T-helper 2 cell treated with Interferon-gamma antibody and Interleukin-4, amounts not matched to agents 5 μg/mL and 100 μg/mL, for 36 hours (primary cell): Measurements from ENCODE around the gene TTR.

Experiments used
- DNase-seq: peaks from one replicate; pipeline ENCODE4 v3.0.0; 2021; ENCODE audit warnings: low spot score
- H3K27ac Mint-ChIP-seq: one replicate; pipeline ENCODE4 v1.8.0; 2021; ENCODE audit warnings: mild to moderate bottlenecking, mixed read lengths
- H3K27me3 Mint-ChIP-seq: one replicate; pipeline ENCODE4 v1.8.0; 2021; ENCODE audit warnings: low read depth, mixed read lengths
- H3K36me3 Mint-ChIP-seq: one replicate; pipeline ENCODE4 v1.8.0; 2021; ENCODE audit warnings: low read depth, mixed read lengths
- H3K4me1 Mint-ChIP-seq: one replicate; pipeline ENCODE4 v1.8.0; 2021; ENCODE audit warnings: low read depth, mixed read lengths
- H3K4me3 Mint-ChIP-seq: one replicate; pipeline ENCODE4 v1.8.0; 2022; ENCODE audit warnings: mild to moderate bottlenecking, moderate library complexity, mixed read lengths
- H3K9me3 Mint-ChIP-seq: one replicate; pipeline ENCODE4 v1.8.0; 2021; ENCODE audit warnings: mixed read lengths

TTR gene

DNA sequence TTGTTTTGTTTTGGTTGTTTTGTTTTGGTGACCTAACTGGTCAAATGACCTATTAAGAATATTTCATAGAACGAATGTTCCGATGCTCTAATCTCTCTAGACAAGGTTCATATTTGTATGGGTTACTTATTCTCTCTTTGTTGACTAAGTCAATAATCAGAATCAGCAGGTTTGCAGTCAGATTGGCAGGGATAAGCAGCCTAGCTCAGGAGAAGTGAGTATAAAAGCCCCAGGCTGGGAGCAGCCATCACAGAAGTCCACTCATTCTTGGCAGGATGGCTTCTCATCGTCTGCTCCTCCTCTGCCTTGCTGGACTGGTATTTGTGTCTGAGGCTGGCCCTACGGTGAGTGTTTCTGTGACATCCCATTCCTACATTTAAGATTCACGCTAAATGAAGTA is at the start of gene TTR:
TTR (plus strand) TSS at position 250 of the 400 bp plus-strand sequence; CDS start at position 276, 26 bp downstream.
- H3K4me3 Mint-ChIP-seq, result no peak within 1 kb of the TSS
- no peaks in the 10 kb centered on the region for H3K9me3 Mint-ChIP-seq
- H3K27ac Mint-ChIP-seq, result no peak within 1 kb of the TSS
- H3K36me3 Mint-ChIP-seq, result no peaks in the 10 kb centered on the region
- peaks cover 7% of the 10 kb centered on the region for H3K27me3 Mint-ChIP-seq
- no peak for DNase-seq
- no peaks in the 10 kb centered on the region for H3K4me1 Mint-ChIP-seq

DNA sequence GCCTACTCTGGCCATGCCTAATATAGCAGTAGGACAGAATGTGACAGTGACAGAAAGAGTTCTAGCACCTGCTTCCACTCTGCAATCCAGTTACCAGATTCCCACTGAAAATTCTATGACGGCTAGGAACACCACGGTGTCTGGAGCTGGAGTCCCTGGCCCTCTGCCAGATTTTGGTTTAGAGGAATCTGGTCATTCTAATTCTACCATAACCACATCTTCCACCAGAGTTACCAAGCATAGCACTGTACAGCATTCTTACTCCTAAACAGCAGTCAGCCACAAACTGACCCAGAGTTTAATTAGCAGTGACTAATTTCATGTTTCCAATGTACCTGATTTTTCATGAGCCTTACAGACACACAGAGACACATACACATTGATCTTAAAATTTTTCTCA is 45.2 kb upstream of the TTR start:
- H3K4me3 Mint-ChIP-seq, result no peak overlapping the region
- H3K4me1 Mint-ChIP-seq, result no peaks in the 10 kb centered on the region
- no peaks in the 10 kb centered on the region for H3K36me3 Mint-ChIP-seq
- DNase-seq, result no peak
- H3K27me3 Mint-ChIP-seq, result no peaks in the 10 kb centered on the region
- H3K9me3 Mint-ChIP-seq, result no peaks in the 10 kb centered on the region
- no peak overlapping the region for H3K27ac Mint-ChIP-seq

- DNase-seq, result no peak
- Mint-ChIP-seq H3K27ac (no peak overlapping the region), H3K4me3 (no peak overlapping the region), H3K27me3 (no peaks in the 10 kb centered on the region), H3K4me1 (no peaks in the 10 kb centered on the region), H3K9me3 (no peaks in the 10 kb centered on the region), H3K36me3 (no peaks in the 10 kb centered on the region)
These were observed 42.8 kb upstream of the TTR start for GRCh38 chr18:31548853-31549252.

- H3K27ac Mint-ChIP-seq, result no peak overlapping the region
- H3K27me3 Mint-ChIP-seq, result peaks cover under 1% of the 10 kb centered on the region
- no peaks in the 10 kb centered on the region for H3K36me3 Mint-ChIP-seq
- no peak for DNase-seq
- no peaks in the 10 kb centered on the region for H3K9me3 Mint-ChIP-seq
- H3K4me1 Mint-ChIP-seq, result no peaks in the 10 kb centered on the region
- no peak overlapping the region for H3K4me3 Mint-ChIP-seq
These were observed 42.3 kb upstream of the TTR start for GRCh38 chr18:31549416-31549815.

DNA sequence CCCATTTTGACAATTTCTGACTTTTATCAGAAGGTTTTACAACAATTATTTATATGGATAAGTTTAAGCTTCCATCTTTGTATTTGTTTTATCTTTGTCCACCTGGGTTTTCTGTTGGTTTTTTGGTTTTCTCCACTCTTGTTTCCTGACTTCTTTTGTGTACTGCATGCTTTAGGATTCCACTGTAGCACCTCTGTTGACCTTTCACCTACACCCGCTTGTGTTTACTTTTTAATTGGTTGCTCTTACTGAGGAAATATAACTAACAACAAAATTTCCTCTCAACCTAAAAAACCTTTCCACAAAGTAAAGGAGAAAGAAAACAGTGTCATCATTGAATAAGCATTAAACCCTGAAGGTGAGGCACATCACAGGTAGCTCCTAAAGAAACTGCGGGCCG is 39.8 kb upstream of the TTR start:
- no peak overlapping the region for H3K4me3 Mint-ChIP-seq
- H3K27me3 Mint-ChIP-seq, result peaks cover 3% of the 10 kb centered on the region
- H3K9me3 Mint-ChIP-seq, result no peaks in the 10 kb centered on the region
- no peak overlapping the region for H3K27ac Mint-ChIP-seq
- H3K36me3 Mint-ChIP-seq, result no peaks in the 10 kb centered on the region
- H3K4me1 Mint-ChIP-seq, result peaks cover 2% of the 10 kb centered on the region
- DNase-seq, result no peak

DNA sequence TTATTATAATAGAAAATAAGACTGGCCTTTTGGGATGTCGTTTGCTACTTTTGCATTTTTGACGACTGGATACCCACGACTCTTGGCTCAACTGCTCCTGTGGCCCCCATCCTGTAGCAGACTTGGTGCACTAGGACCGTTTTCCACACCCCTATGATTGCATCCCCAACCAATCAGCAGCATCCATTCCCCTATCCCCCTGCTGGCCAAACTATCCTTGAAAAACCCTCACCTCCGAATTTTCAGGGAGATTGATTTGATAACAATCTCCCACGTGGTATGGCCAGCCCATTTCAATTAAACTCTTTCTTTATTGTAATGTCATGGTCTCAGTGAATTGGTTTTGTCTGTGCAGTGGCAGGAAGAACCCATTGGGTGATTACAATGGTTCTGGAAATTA is 37.9 kb upstream of the TTR start:
- H3K4me1 Mint-ChIP-seq, result peaks cover 2% of the 10 kb centered on the region
- no peak for DNase-seq
- H3K36me3 Mint-ChIP-seq, result no peaks in the 10 kb centered on the region
- H3K27me3 Mint-ChIP-seq, result peaks cover 3% of the 10 kb centered on the region
- H3K27ac Mint-ChIP-seq, result no peak overlapping the region
- H3K4me3 Mint-ChIP-seq, result no peak overlapping the region
- no peaks in the 10 kb centered on the region for H3K9me3 Mint-ChIP-seq

GRCh38 chr18:31554776-31555175 is 36.9 kb upstream of the TTR start:
- DNase-seq, result no peak
- no peaks in the 10 kb centered on the region for H3K36me3 Mint-ChIP-seq
- no peaks in the 10 kb centered on the region for H3K9me3 Mint-ChIP-seq
- H3K27me3 Mint-ChIP-seq, result peaks cover 3% of the 10 kb centered on the region
- H3K4me1 Mint-ChIP-seq, result peaks cover 2% of the 10 kb centered on the region
- H3K4me3 Mint-ChIP-seq, result no peak overlapping the region
- no peak overlapping the region for H3K27ac Mint-ChIP-seq

- Mint-ChIP-seq H3K4me1 (peaks cover 2% of the 10 kb centered on the region), H3K27me3 (peaks cover 3% of the 10 kb centered on the region), H3K36me3 (no peaks in the 10 kb centered on the region), H3K4me3 (no peak overlapping the region), H3K9me3 (no peaks in the 10 kb centered on the region), H3K27ac (no peak overlapping the region)
- DNase-seq, result peak; percentile 15
These were observed 35.5 kb upstream of the TTR start for GRCh38 chr18:31555971-31556747.

DNA sequence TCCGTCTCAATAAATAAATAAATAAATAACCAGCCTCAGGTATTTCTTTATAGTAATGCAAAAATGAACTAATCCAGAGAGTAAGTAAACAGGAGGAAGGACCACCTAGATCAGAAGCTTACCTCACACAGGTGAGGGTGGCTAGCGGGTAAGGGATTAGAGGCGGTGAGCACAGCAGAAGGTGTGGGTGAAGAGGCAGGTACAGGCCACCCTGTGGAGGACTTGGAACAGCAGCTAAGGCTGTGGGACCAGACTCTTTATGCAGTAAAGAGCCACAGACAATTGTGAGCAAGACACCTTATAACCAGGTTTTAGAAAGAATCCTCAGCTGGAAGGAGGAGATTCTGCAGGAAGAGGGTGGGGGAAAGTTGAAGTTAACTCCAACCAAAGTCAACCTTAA is 34.2 kb upstream of the TTR start:
- Mint-ChIP-seq H3K9me3 (no peaks in the 10 kb centered on the region), H3K27me3 (peaks cover 3% of the 10 kb centered on the region), H3K4me1 (peaks cover 2% of the 10 kb centered on the region), H3K27ac (no peak overlapping the region), H3K4me3 (no peak overlapping the region), H3K36me3 (no peaks in the 10 kb centered on the region)
- DNase-seq, result no peak

DNA sequence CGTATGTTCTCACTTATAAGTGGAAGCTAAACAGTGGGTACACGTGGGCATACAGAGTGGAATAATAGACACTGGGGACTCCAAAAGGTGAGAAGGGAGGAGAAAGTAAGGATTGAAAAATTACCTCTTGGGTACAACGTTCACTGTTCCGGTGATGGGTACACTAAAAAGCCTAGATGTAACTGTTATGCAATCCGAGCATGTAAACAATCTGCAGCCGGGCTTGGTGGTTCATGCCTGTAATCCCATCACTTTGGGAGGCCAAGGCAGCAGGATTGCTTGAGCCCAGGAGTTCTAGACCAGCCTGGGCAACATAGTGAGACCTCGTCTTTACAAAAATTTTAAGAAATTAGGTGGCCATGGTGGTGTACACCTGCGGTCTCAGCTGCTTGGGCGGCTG is 33.1 kb upstream of the TTR start:
- Mint-ChIP-seq H3K4me1 (peaks cover 2% of the 10 kb centered on the region), H3K9me3 (no peaks in the 10 kb centered on the region), H3K4me3 (no peak overlapping the region), H3K27ac (no peak overlapping the region), H3K27me3 (peaks cover 3% of the 10 kb centered on the region), H3K36me3 (no peaks in the 10 kb centered on the region)
- DNase-seq, result no peak

DNA sequence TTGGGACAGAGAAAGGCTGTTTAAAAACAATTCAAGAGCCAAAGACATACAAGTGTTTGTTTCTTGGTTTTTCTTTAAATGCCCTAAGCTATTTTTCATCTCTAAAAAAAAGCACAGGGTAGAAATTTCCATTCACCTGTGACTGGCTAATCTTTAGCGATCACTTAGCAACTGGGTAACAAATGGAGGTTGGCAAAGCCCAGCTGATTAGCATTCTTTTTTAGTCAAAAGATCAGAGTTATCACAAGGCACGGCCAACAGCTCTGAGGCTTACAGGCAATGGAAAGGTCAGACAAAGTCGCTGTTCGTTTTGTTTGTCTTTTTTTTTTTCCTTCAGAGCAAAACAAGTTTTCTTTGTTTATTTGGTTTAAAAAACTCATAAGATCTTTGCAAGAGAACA is 29.0 kb upstream of the TTR start:
- no peaks in the 10 kb centered on the region for H3K36me3 Mint-ChIP-seq
- H3K27ac Mint-ChIP-seq, result no peak overlapping the region
- DNase-seq, result no peak
- no peaks in the 10 kb centered on the region for H3K9me3 Mint-ChIP-seq
- no peak overlapping the region for H3K4me3 Mint-ChIP-seq
- H3K4me1 Mint-ChIP-seq, result no peaks in the 10 kb centered on the region
- H3K27me3 Mint-ChIP-seq, result no peaks in the 10 kb centered on the region

DNA sequence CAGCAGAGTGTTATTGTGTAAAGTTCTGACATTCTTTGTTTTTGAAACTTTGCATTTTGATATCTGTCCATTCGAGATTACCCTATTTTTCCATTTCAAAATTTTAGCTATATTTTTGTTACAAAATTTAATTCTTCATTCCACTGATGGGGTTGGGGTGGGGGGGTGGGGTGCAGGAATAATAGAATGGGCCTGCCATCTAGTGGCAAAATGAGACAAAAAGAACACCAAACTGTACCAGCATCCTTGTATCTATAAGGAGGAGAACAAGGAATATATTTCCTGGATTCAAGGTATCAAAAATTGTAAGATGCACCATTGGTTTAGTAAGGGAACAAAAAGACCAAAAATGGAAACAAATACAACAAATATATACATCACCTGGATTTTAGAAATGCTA is 27.9 kb upstream of the TTR start:
- Mint-ChIP-seq H3K4me3 (no peak overlapping the region), H3K4me1 (no peaks in the 10 kb centered on the region)
- no peak for DNase-seq

DNA sequence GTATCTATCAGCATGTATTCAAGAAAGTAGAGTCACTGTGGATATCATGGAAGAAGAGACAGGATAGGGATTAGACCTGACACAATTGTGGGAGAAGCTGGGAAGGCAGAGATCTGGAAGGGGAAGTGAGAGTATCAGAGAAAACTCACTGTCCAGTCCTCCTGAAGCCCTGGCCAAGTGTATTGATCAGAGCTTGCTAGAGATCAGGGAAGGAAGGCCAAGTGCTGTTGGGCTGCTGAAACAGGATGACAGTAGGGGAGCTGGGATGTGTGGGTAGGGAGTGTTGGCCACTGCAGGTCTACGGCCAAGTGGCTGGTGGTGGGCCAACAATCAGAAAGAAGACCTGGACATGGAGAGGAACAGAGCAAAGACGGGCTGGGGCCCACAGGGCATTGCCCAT is 26.3 kb upstream of the TTR start:
- no peak overlapping the region for H3K27ac Mint-ChIP-seq
- no peaks in the 10 kb centered on the region for H3K36me3 Mint-ChIP-seq
- no peak for DNase-seq
- H3K4me1 Mint-ChIP-seq, result no peaks in the 10 kb centered on the region
- H3K4me3 Mint-ChIP-seq, result no peak overlapping the region
- H3K9me3 Mint-ChIP-seq, result no peaks in the 10 kb centered on the region
- no peaks in the 10 kb centered on the region for H3K27me3 Mint-ChIP-seq

More for the DNA sequence above, 27.9 kb upstream of the TTR start:
- Mint-ChIP-seq H3K27me3 (no peaks in the 10 kb centered on the region), H3K36me3 (no peaks in the 10 kb centered on the region), H3K9me3 (no peaks in the 10 kb centered on the region), H3K27ac (no peak overlapping the region)

DNA sequence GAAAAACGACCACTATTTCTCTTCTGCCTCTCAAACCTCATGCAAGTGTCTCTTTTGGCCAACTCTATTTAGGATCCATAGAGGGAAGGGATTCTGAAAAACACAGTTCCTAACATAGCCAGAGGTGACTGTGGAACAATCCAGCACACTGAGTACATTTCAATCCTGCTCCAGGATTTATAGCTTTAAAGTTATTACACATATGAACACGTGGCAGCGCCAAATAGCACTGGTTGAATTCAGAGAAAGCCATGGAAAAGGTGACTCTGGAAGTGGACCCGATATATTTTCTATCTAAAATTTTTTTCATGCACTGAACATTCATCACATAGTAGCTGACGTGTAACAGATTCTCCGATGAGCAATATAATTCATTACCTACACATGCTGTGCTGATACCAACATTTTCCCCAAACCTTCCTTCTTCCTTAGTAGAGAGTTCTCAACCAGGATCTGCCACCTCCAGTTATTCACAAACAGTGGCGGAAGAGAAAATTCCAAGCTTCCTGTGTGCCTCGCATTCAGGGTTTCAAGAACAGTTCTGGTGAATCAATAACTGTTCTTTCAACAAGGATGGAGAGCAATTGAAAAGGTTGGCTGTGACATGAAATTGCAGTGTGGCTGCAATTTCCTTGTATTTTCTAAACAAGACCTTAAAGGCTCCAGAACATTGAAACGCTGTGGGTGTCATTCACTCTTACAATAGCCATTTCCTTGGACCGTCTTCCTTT is 25.7 kb upstream of the TTR start:
- Mint-ChIP-seq H3K36me3 (no peaks in the 10 kb centered on the region), H3K27me3 (no peaks in the 10 kb centered on the region), H3K4me1 (no peaks in the 10 kb centered on the region), H3K4me3 (no peak overlapping the region), H3K9me3 (no peaks in the 10 kb centered on the region), H3K27ac (no peak overlapping the region)
- DNase-seq, result no peak
